Measurements from ENCODE around the gene DLGAP4.

Gene DLGAP4

DNA sequence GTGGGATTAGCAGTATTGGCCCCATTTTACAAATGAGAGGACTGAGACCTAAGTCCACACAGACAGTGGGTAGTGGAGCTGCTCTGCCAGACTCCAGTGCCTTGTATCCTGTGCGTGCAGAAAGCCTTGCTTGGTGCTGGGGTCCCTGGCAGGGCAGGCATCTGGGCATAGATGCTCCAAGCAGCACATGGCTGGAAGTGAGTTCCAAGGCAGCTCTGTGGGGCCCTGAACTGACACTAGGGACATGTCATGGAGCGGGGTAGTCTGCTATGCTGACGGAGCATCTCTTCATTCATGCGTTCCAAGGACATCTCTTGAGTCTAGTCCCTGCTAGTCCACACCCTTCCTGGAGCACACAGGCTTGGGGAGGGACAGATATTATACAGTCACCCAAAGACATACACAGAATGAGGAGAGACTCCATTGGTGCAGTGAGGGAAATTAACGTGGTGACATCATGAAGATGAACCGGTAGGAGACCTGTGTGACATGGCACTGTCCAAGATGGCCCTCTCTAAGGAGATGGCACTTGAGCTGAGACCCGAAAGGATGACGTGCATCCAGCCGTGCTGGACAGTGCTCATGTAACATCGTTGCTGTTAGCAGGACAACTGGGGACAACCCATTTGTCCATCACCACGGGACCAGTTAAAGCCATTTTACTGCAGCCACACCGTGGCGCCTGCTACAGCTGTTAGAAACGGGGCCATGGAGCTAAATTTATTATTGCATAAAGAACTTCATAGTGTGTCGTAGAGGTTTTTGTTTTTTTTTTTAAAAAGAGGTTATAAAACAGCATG, 65.1 kb downstream of the DLGAP4 start:
- no peak overlapping the region for H3K27ac ChIP-seq (ENCODE audit: low read length)
- no peaks in the 10 kb centered on the region for H3K9me2 ChIP-seq (replicated peaks; ENCODE audit: insufficient read depth, low read length)
- H3K9ac ChIP-seq (ENCODE audit: low read length): no peak overlapping the region
- H4K20me1 ChIP-seq (ENCODE audit: insufficient read depth, low read length): no peaks in the 10 kb centered on the region
- H3K36me3 ChIP-seq (replicated peaks; ENCODE audit: insufficient read depth, low read length): no peaks in the 10 kb centered on the region
- H3K4me3 ChIP-seq (ENCODE audit: low read length): no peak overlapping the region
- H3K27me3 ChIP-seq (replicated peaks; ENCODE audit: insufficient read depth, low read length): peaks cover 93% of the 10 kb centered on the region
- TF ChIP-seq, protein P1, sequence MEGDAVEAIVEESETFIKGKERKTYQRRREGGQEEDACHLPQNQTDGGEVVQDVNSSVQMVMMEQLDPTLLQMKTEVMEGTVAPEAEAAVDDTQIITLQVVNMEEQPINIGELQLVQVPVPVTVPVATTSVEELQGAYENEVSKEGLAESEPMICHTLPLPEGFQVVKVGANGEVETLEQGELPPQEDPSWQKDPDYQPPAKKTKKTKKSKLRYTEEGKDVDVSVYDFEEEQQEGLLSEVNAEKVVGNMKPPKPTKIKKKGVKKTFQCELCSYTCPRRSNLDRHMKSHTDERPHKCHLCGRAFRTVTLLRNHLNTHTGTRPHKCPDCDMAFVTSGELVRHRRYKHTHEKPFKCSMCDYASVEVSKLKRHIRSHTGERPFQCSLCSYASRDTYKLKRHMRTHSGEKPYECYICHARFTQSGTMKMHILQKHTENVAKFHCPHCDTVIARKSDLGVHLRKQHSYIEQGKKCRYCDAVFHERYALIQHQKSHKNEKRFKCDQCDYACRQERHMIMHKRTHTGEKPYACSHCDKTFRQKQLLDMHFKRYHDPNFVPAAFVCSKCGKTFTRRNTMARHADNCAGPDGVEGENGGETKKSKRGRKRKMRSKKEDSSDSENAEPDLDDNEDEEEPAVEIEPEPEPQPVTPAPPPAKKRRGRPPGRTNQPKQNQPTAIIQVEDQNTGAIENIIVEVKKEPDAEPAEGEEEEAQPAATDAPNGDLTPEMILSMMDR (IDR thresholded peaks at IDR 0.05; ENCODE audit: low read length): no peak
- TF ChIP-seq EZH2 (optimal IDR thresholded peaks at IDR 0.05; ENCODE audit: low read depth, low read length) (no peak), EZH2phosphoT487 (IDR thresholded peaks at IDR 0.05; ENCODE audit: low read length) (no peak)
- H3K4me1 ChIP-seq (ENCODE audit: low read length): no peaks in the 10 kb centered on the region
- DNase-seq: no peak
- H3K9me3 ChIP-seq (replicated peaks; ENCODE audit: insufficient read depth, low read length): no peaks in the 10 kb centered on the region
- H2AFZ ChIP-seq (ENCODE audit: low read length): no peak overlapping the region
- H3K79me2 ChIP-seq (ENCODE audit: low read length): no peaks in the 10 kb centered on the region
- no peak overlapping the region for H3K4me2 ChIP-seq (ENCODE audit: low read depth, low read length)
- no peaks in the 10 kb centered on the region for H3F3A ChIP-seq (ENCODE audit: insufficient read depth, low read length)

DNA sequence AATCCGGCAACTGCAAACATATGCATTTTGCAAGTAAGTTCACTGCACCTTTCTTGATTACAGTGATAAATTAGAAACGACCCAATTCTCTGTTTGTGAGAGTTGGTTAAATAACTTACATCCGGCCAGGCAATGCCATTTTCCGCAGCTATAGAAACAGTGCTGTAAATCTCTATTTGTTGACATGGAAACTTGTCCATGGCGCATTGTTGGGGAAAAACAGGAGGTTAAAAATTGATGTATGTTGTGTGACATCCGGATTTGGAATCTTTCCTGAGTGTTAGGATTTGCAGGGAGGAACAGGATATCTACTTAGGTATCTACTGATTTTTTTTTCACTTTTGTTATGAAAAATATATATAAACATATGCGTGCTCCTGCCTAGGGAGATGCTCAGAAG, 66.5 kb downstream of the DLGAP4 start:
- Histone ChIP-seq H3K4me3 (ENCODE audit: low read length) (no peak overlapping the region), H3K27ac (ENCODE audit: low read length) (no peak overlapping the region), H3F3A (ENCODE audit: insufficient read depth, low read length) (no peaks in the 10 kb centered on the region), H3K9me3 (replicated peaks; ENCODE audit: insufficient read depth, low read length) (no peaks in the 10 kb centered on the region), H3K9ac (ENCODE audit: low read length) (no peak overlapping the region), H3K4me2 (ENCODE audit: low read depth, low read length) (no peak overlapping the region), H3K27me3 (replicated peaks; ENCODE audit: insufficient read depth, low read length) (peaks cover 91% of the 10 kb centered on the region), H3K9me2 (replicated peaks; ENCODE audit: insufficient read depth, low read length) (no peaks in the 10 kb centered on the region), H4K20me1 (ENCODE audit: insufficient read depth, low read length) (no peaks in the 10 kb centered on the region), H3K36me3 (replicated peaks; ENCODE audit: insufficient read depth, low read length) (no peaks in the 10 kb centered on the region), H3K79me2 (ENCODE audit: low read length) (no peaks in the 10 kb centered on the region), H2AFZ (ENCODE audit: low read length) (no peak overlapping the region), H3K4me1 (ENCODE audit: low read length) (no peaks in the 10 kb centered on the region)
- DNase-seq: no peak
- no peak for TF ChIP-seq EZH2 (optimal IDR thresholded peaks at IDR 0.05; ENCODE audit: low read depth, low read length)
- no peak for TF ChIP-seq EZH2phosphoT487 (IDR thresholded peaks at IDR 0.05; ENCODE audit: low read length)
- TF ChIP-seq, protein P1 (IDR thresholded peaks at IDR 0.05; ENCODE audit: low read length): no peak

DNA sequence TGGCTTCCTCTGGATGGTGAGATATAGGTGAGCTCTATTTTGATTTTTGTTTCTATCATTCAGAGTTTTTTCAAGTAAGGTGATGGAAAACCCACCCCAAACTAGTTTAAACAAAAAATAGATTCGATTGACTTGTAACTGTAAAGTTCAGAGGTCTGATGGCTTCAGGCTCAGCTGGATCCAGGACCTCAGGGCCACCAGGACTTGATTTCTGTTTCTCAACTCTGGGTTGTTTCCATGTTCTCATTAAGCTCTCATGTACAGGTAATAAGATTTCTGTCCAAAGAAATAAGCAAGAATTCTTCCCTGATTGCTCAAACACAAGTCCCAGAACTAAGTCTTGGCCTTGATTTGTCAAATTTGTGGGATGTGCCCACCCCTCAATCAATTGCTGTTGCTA, 67.0 kb downstream of the DLGAP4 start:
- Histone ChIP-seq H3K9me2 (replicated peaks; ENCODE audit: insufficient read depth, low read length) (no peaks in the 10 kb centered on the region), H3K27me3 (replicated peaks; ENCODE audit: insufficient read depth, low read length) (peaks cover 91% of the 10 kb centered on the region), H3K4me2 (ENCODE audit: low read depth, low read length) (no peak overlapping the region), H3K9ac (ENCODE audit: low read length) (no peak overlapping the region), H3K36me3 (replicated peaks; ENCODE audit: insufficient read depth, low read length) (no peaks in the 10 kb centered on the region), H3K27ac (ENCODE audit: low read length) (no peak overlapping the region), H2AFZ (ENCODE audit: low read length) (no peak overlapping the region), H3K9me3 (replicated peaks; ENCODE audit: insufficient read depth, low read length) (no peaks in the 10 kb centered on the region), H3K79me2 (ENCODE audit: low read length) (no peaks in the 10 kb centered on the region), H4K20me1 (ENCODE audit: insufficient read depth, low read length) (no peaks in the 10 kb centered on the region), H3K4me1 (ENCODE audit: low read length) (no peaks in the 10 kb centered on the region), H3K4me3 (ENCODE audit: low read length) (no peak overlapping the region), H3F3A (ENCODE audit: insufficient read depth, low read length) (no peaks in the 10 kb centered on the region)
- no peak for DNase-seq
- TF ChIP-seq, protein P1 (IDR thresholded peaks at IDR 0.05; ENCODE audit: low read length): no peak
- TF ChIP-seq EZH2 (optimal IDR thresholded peaks at IDR 0.05; ENCODE audit: low read depth, low read length): no peak
- no peak for TF ChIP-seq EZH2phosphoT487 (IDR thresholded peaks at IDR 0.05; ENCODE audit: low read length)
